ENCODE results near the gene RUFY3.

DNA sequence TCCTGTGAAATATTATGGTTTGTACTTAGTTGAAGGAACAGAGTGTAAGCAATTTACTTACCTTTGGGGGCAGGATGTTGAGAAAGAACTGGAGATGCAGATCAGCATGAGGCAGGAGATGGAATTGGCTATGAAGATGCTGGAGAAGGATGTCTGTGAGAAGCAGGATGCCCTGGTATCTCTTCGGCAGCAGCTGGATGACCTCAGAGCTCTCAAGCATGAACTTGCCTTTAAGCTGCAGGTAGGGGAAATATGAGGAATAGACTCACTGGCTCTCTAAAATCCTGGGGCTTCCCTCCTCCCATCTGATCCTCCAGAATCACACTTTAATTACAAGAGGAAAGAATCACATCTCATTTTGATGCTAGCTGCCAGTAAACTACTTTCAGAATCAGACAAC lies 67.0 kb downstream of the RUFY3 start:
- TF ChIP-seq RBM17 (IDR thresholded peaks at IDR 0.05; ENCODE audit: borderline replicate concordance, low read depth, low read length), result no peak
- no peak for TF ChIP-seq EGR1 (conservative IDR thresholded peaks at IDR 0.05)
- no peak for TF ChIP-seq ZSCAN29 (IDR thresholded peaks at IDR 0.05)
- no peak for TF ChIP-seq HEY1 (CRISPR knock-in tag; IDR thresholded peaks at IDR 0.05; ENCODE audit: borderline replicate concordance)

Data from K562 (cell line).